NB4 (cell line): Measurements from ENCODE around the gene DMWD.

Experiments
- DNase-seq: peaks from one replicate; pipeline ENCODE4 v3.0.0; 2010; ENCODE audit warnings: low read depth
- H3K4me3 ChIP-seq: one replicate; pipeline ENCODE4 v1.5.1; 2011; ENCODE audit warnings: mild to moderate bottlenecking, low read depth, low read length, moderate library complexity
- CTCF ChIP-seq: IDR thresholded peaks from one replicate; pipeline ENCODE4 v1.5.1; 2012; ENCODE audit warnings: low read depth, low read length
- MAX ChIP-seq: IDR thresholded peaks from 2 replicates; pipeline ENCODE4 v1.6.1; 2011; ENCODE audit warnings: low read depth, low read length
- MYC ChIP-seq: IDR thresholded peaks from 2 replicates; pipeline ENCODE4 v1.6.1; 2011; ENCODE audit warnings: low read depth, low read length
- POLR2A ChIP-seq: IDR thresholded peaks from 2 replicates; pipeline ENCODE4 v1.6.1; 2011; ENCODE audit warnings: mild to moderate bottlenecking; ENCODE audit not compliant: insufficient read length; ENCODE audit errors: extremely low read depth

Gene DMWD

GRCh38 chr19:45827459-45828093, 34.9 kb upstream of the DMWD start:
- no peak overlapping the region for H3K4me3 ChIP-seq
- TF ChIP-seq MYC (no peak), CTCF (no peak), MAX (no peak), POLR2A (no peak)
- DNase-seq = no peak

- TF ChIP-seq MAX (no peak), POLR2A (no peak)
- no peak for DNase-seq
- H3K4me3 ChIP-seq = no peak overlapping the region
Observed at GRCh38 chr19:45826934-45827333, 34.3 kb upstream of the DMWD start.

- TF ChIP-seq MAX = no peak
- DNase-seq = no peak
- H3K4me3 ChIP-seq = no peak overlapping the region
Observed at GRCh38 chr19:45825917-45826893, 33.6 kb upstream of the DMWD start.

GRCh38 chr19:45825263-45825605, 32.6 kb upstream of the DMWD start:
- no peak overlapping the region for H3K4me3 ChIP-seq
- TF ChIP-seq CTCF (no peak), MAX (no peak), POLR2A (no peak), MYC (no peak)

GRCh38 chr19:45824531-45825262, 32.1 kb upstream of the DMWD start:
- no peak for DNase-seq
- TF ChIP-seq MYC = no peak
- no peak overlapping the region for H3K4me3 ChIP-seq

More at GRCh38 chr19:45825263-45825605, 32.6 kb upstream of the DMWD start:
- DNase-seq = no peak

- DNase-seq = no peak
- H3K4me3 ChIP-seq = no peak overlapping the region
- no peak for TF ChIP-seq MYC
- no peak for TF ChIP-seq MAX
- TF ChIP-seq CTCF = no peak
- TF ChIP-seq POLR2A = no peak
Observed at GRCh38 chr19:45824041-45824471, 31.4 kb upstream of the DMWD start.

- TF ChIP-seq POLR2A = no peak
- no peak overlapping the region for H3K4me3 ChIP-seq
- no peak for DNase-seq
Observed at GRCh38 chr19:45823182-45823581, 30.5 kb upstream of the DMWD start.
